SU-DHL-6 (cell line): ENCODE results near the gene CAP2.

Source experiments
- H2AFZ ChIP-seq: fragments of 200-600 bp; sonication (generic); 2 replicates; pipeline ENCODE4 v1.6.1; 2014; ENCODE audit warnings: low read depth, mild to moderate bottlenecking, moderate library complexity, mixed read lengths, antibody characterized with exemption, low read length; ENCODE audit not compliant: severe bottlenecking
- H3F3A ChIP-seq: fragments of 200-600 bp; shearing (Covaris generic); 2 replicates; pipeline ENCODE4 v1.6.0; 2016; ENCODE audit warnings: antibody characterized with exemption, mild to moderate bottlenecking; ENCODE audit not compliant: insufficient read depth
- H3K27ac ChIP-seq: fragments of 200-600 bp; sonication (generic); 2 replicates; pipeline ENCODE4 v1.5.1; 2016; ENCODE audit warnings: low read depth, mild to moderate bottlenecking, low read length, moderate library complexity, mixed read lengths
- H3K27me3 ChIP-seq: fragments of 200-600 bp; sonication (generic), shearing (Covaris generic); 2 replicates; pipeline ENCODE4 v1.6.0; 2014; ENCODE audit warnings: mild to moderate bottlenecking, low read length
- H3K36me3 ChIP-seq: fragments of 200-600 bp; sonication (generic); 2 replicates; pipeline ENCODE4 v1.6.1; 2014; ENCODE audit warnings: mild to moderate bottlenecking, low read length, mixed read lengths
- H3K4me2 ChIP-seq: fragments of 300-600, 200-600 bp; shearing (Covaris generic), sonication (generic); 2 replicates; pipeline ENCODE4 v1.6.0; 2014; ENCODE audit warnings: low read length, low read depth, mild to moderate bottlenecking; ENCODE audit not compliant: poor library complexity, severe bottlenecking
- H3K4me3 ChIP-seq: fragments of 200-600 bp; sonication (generic); 2 replicates; pipeline ENCODE4 v1.5.1; 2014; ENCODE audit warnings: antibody characterized with exemption, low read length, mild to moderate bottlenecking, mixed read lengths; ENCODE audit not compliant: insufficient read depth, poor library complexity, severe bottlenecking
- H3K79me2 ChIP-seq: fragments of 200-600 bp; sonication (generic); 2 replicates; pipeline ENCODE4 v1.6.1; 2014; ENCODE audit warnings: mild to moderate bottlenecking, low read length, moderate library complexity; ENCODE audit not compliant: insufficient read depth
- H3K9ac ChIP-seq: fragments of 200-600 bp; sonication (generic); 2 replicates; pipeline ENCODE4 v1.7.0; 2014; ENCODE audit warnings: mild to moderate bottlenecking, low read length
- H3K9me2 ChIP-seq: fragments of 200-600 bp; sonication (generic); replicated peaks from 2 replicates; pipeline ENCODE4 v1.6.1; 2014; ENCODE audit warnings: low read length; ENCODE audit not compliant: insufficient read depth
- H3K9me3 ChIP-seq: fragments of 200-600 bp; sonication (generic); 2 replicates; pipeline ENCODE4 v1.6.1; 2014; ENCODE audit warnings: low read length, mixed read lengths; ENCODE audit not compliant: insufficient read depth
- H4K20me1 ChIP-seq: fragments of 200-600 bp; sonication (generic); 2 replicates; pipeline ENCODE4 v1.6.1; 2014; ENCODE audit warnings: low read depth, mild to moderate bottlenecking, antibody characterized with exemption, low read length, moderate library complexity, mixed read lengths
- EZH2phosphoT487 ChIP-seq: fragments of 200-600 bp; sonication (generic), shearing (Covaris generic); conservative IDR thresholded peaks from 2 replicates; pipeline ENCODE4 v1.6.1; 2018; ENCODE audit warnings: mild to moderate bottlenecking, antibody characterized with exemption, low read length, moderate library complexity, mixed read lengths
- TF ChIP-seq, protein P1 (sequence below): fragments of 200-600 bp; sonication (generic); IDR thresholded peaks from one replicate; pipeline ENCODE4 v1.5.1; 2017; ENCODE audit warnings: antibody characterized with exemption, mild to moderate bottlenecking, low read length, moderate library complexity; ENCODE audit not compliant: insufficient read depth, poor library complexity, severe bottlenecking

CAP2 gene

DNA sequence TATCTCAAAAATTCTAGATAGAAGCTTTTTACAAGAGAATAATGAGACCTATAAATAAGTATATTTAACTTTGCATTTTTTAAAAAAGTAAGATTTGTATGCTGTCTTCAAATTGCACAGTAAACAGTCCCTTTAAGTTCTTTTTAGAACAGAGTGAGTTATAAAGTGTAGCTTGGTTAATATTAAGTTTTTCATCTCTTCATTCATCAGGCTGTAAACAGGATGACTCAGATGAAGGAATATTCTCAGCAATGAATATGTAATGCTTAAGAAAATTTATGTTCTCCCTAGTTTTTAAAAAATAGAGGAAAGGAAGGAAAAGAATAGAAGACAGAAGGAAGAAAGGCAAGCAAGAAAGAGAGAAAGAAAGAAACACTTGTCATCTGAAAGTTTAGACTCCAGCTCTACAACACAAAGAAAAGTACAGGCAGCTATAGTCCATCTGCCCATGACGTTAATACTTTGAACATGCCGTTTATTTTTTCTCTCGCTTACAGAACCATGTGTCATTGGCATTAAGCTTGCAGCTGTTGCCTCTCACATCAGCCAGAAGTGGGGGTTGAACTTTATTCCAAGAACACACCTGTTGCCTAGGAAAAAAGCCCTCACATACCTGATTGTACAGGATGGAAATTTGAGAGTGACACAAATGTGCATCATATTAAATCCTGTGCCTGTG is 36.1 kb downstream of the CAP2 start:
- H3K27me3 ChIP-seq: no peaks in the 10 kb centered on the region

DNA sequence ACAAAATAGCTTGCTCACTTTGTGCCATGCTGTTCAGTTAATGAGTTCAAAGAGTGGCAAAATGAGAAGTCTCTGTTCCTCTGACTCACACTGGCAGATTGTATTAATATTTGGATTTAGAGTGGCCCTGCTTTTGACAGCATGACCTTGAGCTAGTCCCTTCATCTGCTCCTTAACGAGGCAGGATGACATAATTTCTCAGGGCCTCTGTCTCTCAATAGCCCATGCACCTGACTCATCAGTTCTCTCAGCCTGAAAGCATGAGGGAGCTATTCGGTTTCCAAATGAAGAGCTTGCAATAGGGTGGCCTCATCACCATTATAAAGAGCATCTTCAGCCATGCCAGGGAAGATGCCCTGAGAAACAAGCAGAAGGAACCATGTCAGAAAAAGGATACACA is 38.2 kb downstream of the CAP2 start:
- Histone ChIP-seq H3K4me3 (no peak overlapping the region), H3K9me3 (no peaks in the 10 kb centered on the region), H3K4me2 (no peak overlapping the region), H3K27ac (no peak overlapping the region), H4K20me1 (no peaks in the 10 kb centered on the region), H3K27me3 (no peaks in the 10 kb centered on the region), H3K36me3 (no peaks in the 10 kb centered on the region), H3K9ac (no peak overlapping the region), H3F3A (no peaks in the 10 kb centered on the region), H3K9me2 (no peaks in the 10 kb centered on the region), H3K79me2 (no peaks in the 10 kb centered on the region), H2AFZ (no peak overlapping the region)
- no peak for TF ChIP-seq EZH2phosphoT487
- TF ChIP-seq, protein P1, sequence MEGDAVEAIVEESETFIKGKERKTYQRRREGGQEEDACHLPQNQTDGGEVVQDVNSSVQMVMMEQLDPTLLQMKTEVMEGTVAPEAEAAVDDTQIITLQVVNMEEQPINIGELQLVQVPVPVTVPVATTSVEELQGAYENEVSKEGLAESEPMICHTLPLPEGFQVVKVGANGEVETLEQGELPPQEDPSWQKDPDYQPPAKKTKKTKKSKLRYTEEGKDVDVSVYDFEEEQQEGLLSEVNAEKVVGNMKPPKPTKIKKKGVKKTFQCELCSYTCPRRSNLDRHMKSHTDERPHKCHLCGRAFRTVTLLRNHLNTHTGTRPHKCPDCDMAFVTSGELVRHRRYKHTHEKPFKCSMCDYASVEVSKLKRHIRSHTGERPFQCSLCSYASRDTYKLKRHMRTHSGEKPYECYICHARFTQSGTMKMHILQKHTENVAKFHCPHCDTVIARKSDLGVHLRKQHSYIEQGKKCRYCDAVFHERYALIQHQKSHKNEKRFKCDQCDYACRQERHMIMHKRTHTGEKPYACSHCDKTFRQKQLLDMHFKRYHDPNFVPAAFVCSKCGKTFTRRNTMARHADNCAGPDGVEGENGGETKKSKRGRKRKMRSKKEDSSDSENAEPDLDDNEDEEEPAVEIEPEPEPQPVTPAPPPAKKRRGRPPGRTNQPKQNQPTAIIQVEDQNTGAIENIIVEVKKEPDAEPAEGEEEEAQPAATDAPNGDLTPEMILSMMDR: no peak

More for the DNA sequence above, 36.1 kb downstream of the CAP2 start:
- Histone ChIP-seq H3K9me3 (no peaks in the 10 kb centered on the region), H3K9ac (no peak overlapping the region), H3K9me2 (no peaks in the 10 kb centered on the region), H3K79me2 (no peaks in the 10 kb centered on the region), H3K36me3 (no peaks in the 10 kb centered on the region), H3F3A (no peaks in the 10 kb centered on the region), H4K20me1 (no peaks in the 10 kb centered on the region), H3K4me2 (no peak overlapping the region), H3K27ac (no peak overlapping the region), H2AFZ (no peak overlapping the region), H3K4me3 (no peak overlapping the region)
- no peak for TF ChIP-seq EZH2phosphoT487
- TF ChIP-seq, protein P1: no peak

DNA sequence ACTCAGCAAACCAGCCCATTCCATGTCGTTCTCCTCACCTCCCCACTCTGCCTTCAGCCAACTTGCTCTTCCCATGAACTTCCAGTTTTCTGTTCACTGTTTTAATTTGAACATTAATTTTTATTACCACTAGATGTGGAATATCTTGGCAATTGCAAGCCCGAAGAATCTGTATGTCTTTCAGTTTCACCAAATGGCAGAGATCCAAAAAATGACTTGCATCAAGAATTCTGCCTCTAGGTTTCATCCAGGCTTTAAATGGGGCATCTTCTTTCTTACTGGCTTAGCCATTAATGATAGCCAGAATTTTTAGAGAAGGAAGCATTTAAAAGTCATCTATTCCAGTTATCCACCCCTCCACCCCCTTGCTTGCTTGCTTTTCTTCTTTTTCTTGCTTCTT is 39.0 kb downstream of the CAP2 start:
- no peaks in the 10 kb centered on the region for H4K20me1 ChIP-seq
- no peak overlapping the region for H3K27ac ChIP-seq
- no peaks in the 10 kb centered on the region for H3K27me3 ChIP-seq
- H3K4me3 ChIP-seq: no peak overlapping the region
- TF ChIP-seq, protein P1: no peak
- no peak for TF ChIP-seq EZH2phosphoT487
- no peaks in the 10 kb centered on the region for H3K9me3 ChIP-seq
- no peaks in the 10 kb centered on the region for H3K79me2 ChIP-seq
- H3K9me2 ChIP-seq: no peaks in the 10 kb centered on the region
- H3K9ac ChIP-seq: no peak overlapping the region
- no peaks in the 10 kb centered on the region for H3F3A ChIP-seq
- H2AFZ ChIP-seq: no peak overlapping the region
- no peaks in the 10 kb centered on the region for H3K36me3 ChIP-seq
- H3K4me2 ChIP-seq: no peak overlapping the region
